ENCODE measurements around the gene PMFBP1.

DNA sequence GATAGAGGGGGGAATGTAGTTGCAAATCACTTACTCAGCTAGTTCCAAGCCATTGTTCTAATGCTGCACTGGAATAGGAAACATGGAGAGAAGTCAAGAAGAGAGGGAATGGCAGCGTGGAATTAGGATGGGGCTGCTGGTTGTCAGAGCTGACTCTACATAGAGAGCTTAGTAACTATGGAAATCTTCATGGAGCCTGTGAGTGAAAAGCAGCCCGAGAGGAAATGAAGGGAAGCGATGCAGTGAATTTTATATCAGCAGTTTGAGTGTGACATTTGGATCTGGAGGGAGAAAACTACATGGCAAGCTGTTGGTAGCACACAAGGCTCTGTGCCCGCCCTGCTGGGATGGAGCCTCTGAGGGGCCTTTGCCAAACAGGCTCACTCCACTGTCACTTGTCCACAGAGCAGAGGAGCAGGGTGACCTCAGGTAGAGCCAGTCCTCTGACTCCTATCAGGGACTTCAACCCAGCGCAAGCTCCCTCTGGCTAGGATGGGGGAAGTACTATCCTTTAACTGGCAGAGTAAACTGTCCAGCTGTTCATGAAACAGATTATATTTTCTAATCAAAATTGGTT is 27.9 kb upstream of the PMFBP1 start:
- TF ChIP-seq, protein P1, sequence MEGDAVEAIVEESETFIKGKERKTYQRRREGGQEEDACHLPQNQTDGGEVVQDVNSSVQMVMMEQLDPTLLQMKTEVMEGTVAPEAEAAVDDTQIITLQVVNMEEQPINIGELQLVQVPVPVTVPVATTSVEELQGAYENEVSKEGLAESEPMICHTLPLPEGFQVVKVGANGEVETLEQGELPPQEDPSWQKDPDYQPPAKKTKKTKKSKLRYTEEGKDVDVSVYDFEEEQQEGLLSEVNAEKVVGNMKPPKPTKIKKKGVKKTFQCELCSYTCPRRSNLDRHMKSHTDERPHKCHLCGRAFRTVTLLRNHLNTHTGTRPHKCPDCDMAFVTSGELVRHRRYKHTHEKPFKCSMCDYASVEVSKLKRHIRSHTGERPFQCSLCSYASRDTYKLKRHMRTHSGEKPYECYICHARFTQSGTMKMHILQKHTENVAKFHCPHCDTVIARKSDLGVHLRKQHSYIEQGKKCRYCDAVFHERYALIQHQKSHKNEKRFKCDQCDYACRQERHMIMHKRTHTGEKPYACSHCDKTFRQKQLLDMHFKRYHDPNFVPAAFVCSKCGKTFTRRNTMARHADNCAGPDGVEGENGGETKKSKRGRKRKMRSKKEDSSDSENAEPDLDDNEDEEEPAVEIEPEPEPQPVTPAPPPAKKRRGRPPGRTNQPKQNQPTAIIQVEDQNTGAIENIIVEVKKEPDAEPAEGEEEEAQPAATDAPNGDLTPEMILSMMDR (IDR thresholded peaks at IDR 0.05), result no peak
- TF ChIP-seq POLR2A (IDR thresholded peaks at IDR 0.05), result no peak

Measured in Peyer's patch (tissue), 4 donors.